Measurements from ENCODE around the gene GPATCH4.
A peak's percentile ranks its signal among the peaks of the same experiment; 100 is the strongest.
"Not testable (repeated sequence)": the region's sequence is repeated elsewhere in the genome, so short reads cannot be mapped to it uniquely, and the experiment has no call there.

Gene GPATCH4

DNA sequence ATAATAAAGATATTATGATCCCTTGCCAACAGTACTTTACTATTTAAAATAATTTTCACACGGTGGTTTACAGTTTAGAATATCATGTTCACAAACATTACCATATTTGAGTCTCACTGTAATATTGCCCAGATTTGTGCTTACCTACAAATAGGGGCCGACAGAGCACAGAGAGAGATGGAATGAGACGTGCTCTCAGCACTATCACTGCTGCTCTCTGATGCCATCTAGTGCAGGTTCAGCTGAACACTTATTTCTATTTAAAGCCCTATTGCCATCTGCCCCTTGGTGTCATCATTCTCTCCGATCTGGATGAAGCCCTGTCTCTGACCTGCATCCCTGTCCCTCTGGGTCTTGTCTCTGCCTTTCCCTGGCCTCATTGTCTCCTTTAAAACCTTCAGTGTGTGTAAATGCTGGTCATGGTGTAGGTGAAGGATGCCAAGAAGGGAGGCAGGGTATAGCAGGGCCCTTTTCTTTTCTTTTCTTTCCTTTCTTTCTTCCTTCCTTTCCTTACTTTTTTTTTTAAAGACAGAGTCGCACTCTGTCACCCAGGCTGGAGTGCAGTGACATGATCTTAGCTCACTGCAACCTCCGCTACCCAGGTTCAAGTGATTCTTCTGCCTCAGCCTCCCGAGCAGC lies 6.9 kb upstream of the GPATCH4 start:
- Histone ChIP-seq H3K4me3 (ENCODE audit: low read depth, low read length) (no peak overlapping the region), H3K9ac (no peak overlapping the region), H3K4me1 (peaks cover 3% of the 10 kb centered on the region), H3K4me2 (ENCODE audit: low read length) (no peak overlapping the region), H3K9me3 (ENCODE audit: control insufficient read depth, low read length) (no peaks in the 10 kb centered on the region), H2AFZ (no peak overlapping the region), H3K36me3 (ENCODE audit: control insufficient read depth, insufficient read depth, low read length) (no peaks in the 10 kb centered on the region), H3K27me3 (ENCODE audit: control insufficient read depth, insufficient read depth, low read length) (no peaks in the 10 kb centered on the region), H3K79me2 (no peaks in the 10 kb centered on the region), H3K27ac (no peak overlapping the region)
- TF ChIP-seq, protein P1, sequence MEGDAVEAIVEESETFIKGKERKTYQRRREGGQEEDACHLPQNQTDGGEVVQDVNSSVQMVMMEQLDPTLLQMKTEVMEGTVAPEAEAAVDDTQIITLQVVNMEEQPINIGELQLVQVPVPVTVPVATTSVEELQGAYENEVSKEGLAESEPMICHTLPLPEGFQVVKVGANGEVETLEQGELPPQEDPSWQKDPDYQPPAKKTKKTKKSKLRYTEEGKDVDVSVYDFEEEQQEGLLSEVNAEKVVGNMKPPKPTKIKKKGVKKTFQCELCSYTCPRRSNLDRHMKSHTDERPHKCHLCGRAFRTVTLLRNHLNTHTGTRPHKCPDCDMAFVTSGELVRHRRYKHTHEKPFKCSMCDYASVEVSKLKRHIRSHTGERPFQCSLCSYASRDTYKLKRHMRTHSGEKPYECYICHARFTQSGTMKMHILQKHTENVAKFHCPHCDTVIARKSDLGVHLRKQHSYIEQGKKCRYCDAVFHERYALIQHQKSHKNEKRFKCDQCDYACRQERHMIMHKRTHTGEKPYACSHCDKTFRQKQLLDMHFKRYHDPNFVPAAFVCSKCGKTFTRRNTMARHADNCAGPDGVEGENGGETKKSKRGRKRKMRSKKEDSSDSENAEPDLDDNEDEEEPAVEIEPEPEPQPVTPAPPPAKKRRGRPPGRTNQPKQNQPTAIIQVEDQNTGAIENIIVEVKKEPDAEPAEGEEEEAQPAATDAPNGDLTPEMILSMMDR (IDR thresholded peaks at IDR 0.05): peak; percentile 67

- not testable (repeated sequence) for H3K27me3 ChIP-seq (ENCODE audit: control insufficient read depth, insufficient read depth, low read length); H3K4me3 ChIP-seq (ENCODE audit: low read depth, low read length); H3K4me2 ChIP-seq (ENCODE audit: low read length); H2AFZ ChIP-seq; H3K27ac ChIP-seq; H3K9me3 ChIP-seq (ENCODE audit: control insufficient read depth, low read length); H3K79me2 ChIP-seq; H3K4me1 ChIP-seq; H3K9ac ChIP-seq; H3K36me3 ChIP-seq (ENCODE audit: control insufficient read depth, insufficient read depth, low read length)
Observed at GRCh38 chr1:156607344-156607743, 6.1 kb upstream of the GPATCH4 start.

DNA sequence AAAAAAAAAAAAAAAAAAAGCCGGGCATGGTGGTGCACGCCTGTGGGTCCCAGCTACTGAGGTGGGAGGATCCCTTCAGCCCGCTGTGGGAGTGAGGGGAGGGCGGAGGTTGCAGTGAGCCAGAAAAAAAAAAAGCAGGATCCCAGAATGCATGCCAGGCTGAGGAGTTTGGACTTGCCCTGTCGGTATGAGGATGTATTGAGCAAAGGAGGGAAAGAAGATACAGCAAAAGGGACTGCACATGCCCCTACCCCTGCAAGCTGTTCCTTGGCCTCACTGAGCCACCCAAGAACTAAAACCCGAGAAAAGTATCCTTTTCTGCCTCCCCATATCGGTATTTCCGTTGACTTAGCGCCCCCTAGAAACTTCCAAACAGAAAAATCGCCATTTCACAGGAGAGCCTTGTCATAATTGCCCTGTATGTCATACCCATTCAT lies 1.3 kb upstream of the GPATCH4 start:
- no peak overlapping the region for H3K4me2 ChIP-seq (ENCODE audit: low read length)
- H3K79me2 ChIP-seq: no peaks in the 10 kb centered on the region
- no peak overlapping the region for H3K27ac ChIP-seq
- no peaks in the 10 kb centered on the region for H3K36me3 ChIP-seq (ENCODE audit: control insufficient read depth, insufficient read depth, low read length)
- no peaks in the 10 kb centered on the region for H3K4me1 ChIP-seq
- H2AFZ ChIP-seq: no peak overlapping the region
- H3K9ac ChIP-seq: no peak overlapping the region
- H3K27me3 ChIP-seq (ENCODE audit: control insufficient read depth, insufficient read depth, low read length): no peaks in the 10 kb centered on the region
- no peak overlapping the region for H3K4me3 ChIP-seq (ENCODE audit: low read depth, low read length)
- TF ChIP-seq, protein P1 (IDR thresholded peaks at IDR 0.05): no peak
- no peaks in the 10 kb centered on the region for H3K9me3 ChIP-seq (ENCODE audit: control insufficient read depth, low read length)

DNA sequence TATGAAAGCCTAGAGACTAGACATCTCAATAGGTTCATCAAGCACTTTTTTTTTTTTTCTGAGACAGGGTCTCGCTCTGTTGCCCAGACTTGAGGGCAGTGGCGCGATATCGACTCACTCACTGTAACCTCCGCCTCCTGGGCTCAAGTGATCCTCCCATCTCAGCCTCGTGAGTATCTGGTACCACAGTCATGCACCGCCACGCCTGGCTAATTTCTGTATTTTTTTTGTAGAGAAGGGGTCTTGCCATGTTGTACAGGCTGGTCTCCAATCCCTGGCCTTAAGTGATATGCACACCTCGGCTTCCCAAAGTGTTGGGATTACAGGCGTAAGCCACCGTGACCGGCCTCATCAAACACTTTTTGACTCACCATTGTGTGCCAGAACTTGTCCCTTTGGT lies 613 bp upstream of the GPATCH4 start:
- Histone ChIP-seq H3K9ac (no peak overlapping the region), H3K9me3 (ENCODE audit: control insufficient read depth, low read length) (no peaks in the 10 kb centered on the region), H3K27me3 (ENCODE audit: control insufficient read depth, insufficient read depth, low read length) (no peaks in the 10 kb centered on the region), H3K4me3 (ENCODE audit: low read depth, low read length) (peak overlapping the region; percentile 80), H3K36me3 (ENCODE audit: control insufficient read depth, insufficient read depth, low read length) (no peaks in the 10 kb centered on the region), H2AFZ (peak overlapping the region; percentile 90), H3K27ac (peak overlapping the region; percentile 54), H3K79me2 (no peaks in the 10 kb centered on the region), H3K4me2 (ENCODE audit: low read length) (peak overlapping the region; percentile 68), H3K4me1 (no peaks in the 10 kb centered on the region)
- TF ChIP-seq, protein P1 (IDR thresholded peaks at IDR 0.05): no peak

- Histone ChIP-seq H3K27me3 (ENCODE audit: control insufficient read depth, insufficient read depth, low read length) (no peaks in the 10 kb centered on the region), H3K27ac (peak overlapping the region; percentile 54), H3K36me3 (ENCODE audit: control insufficient read depth, insufficient read depth, low read length) (no peaks in the 10 kb centered on the region), H3K9me3 (ENCODE audit: control insufficient read depth, low read length) (no peaks in the 10 kb centered on the region), H2AFZ (peak overlapping the region; percentile 90), H3K9ac (no peak overlapping the region), H3K4me3 (ENCODE audit: low read depth, low read length) (peak overlapping the region; percentile 80), H3K4me1 (no peaks in the 10 kb centered on the region), H3K79me2 (no peaks in the 10 kb centered on the region), H3K4me2 (ENCODE audit: low read length) (peak overlapping the region; percentile 68)
- TF ChIP-seq, protein P1 (IDR thresholded peaks at IDR 0.05): no peak
Observed at GRCh38 chr1:156600733-156601121, 552 bp downstream of the GPATCH4 start.

Measured in parathyroid adenoma (tissue), 2 donors.